ENCODE measurements around the gene PWP2.
"Not testable (repeated sequence)": the region's sequence is repeated elsewhere in the genome, so short reads cannot be mapped to it uniquely, and the experiment has no call there.

Gene PWP2

GRCh38 chr21:44107026-44107501 lies at the start of gene PWP2:
Gene PWP2, plus strand, starts transcription at chr21:44107399. Its CDS starts 18 bp downstream, at chr21:44107417.
- not testable (repeated sequence) for H3K36me3 ChIP-seq (ENCODE audit: insufficient read depth, low read length); H3K4me1 ChIP-seq (ENCODE audit: insufficient read depth, low read length); H3K9me3 ChIP-seq (ENCODE audit: control insufficient read depth, insufficient read depth, low read length)
- H3K9ac ChIP-seq (ENCODE audit: low read depth, low read length), result peak within 1 kb of the TSS; percentile 6; the same call in 1 of the 2 replicates

GRCh38 chr21:44057960-44058651 lies 49.1 kb upstream of the PWP2 start:
- no peak overlapping the region for H3K9ac ChIP-seq (ENCODE audit: low read depth, low read length)
- no peaks in the 10 kb centered on the region for H3K9me3 ChIP-seq (ENCODE audit: control insufficient read depth, insufficient read depth, low read length)
- H3K4me1 ChIP-seq (ENCODE audit: insufficient read depth, low read length), result no peaks in the 10 kb centered on the region; the same call in 1 of the 2 replicates
- peaks cover 4% of the 10 kb centered on the region; the same call in 1 of the 2 replicates for H3K36me3 ChIP-seq (ENCODE audit: insufficient read depth, low read length)

GRCh38 chr21:44058652-44058964 lies 48.6 kb upstream of the PWP2 start:
- Histone ChIP-seq H3K9ac (ENCODE audit: low read depth, low read length) (no peak overlapping the region), H3K36me3 (ENCODE audit: insufficient read depth, low read length) (peaks cover 4% of the 10 kb centered on the region; the same call in 1 of the 2 replicates), H3K9me3 (ENCODE audit: control insufficient read depth, insufficient read depth, low read length) (no peaks in the 10 kb centered on the region), H3K4me1 (ENCODE audit: insufficient read depth, low read length) (no peaks in the 10 kb centered on the region; the same call in 1 of the 2 replicates)

- H3K36me3 ChIP-seq (ENCODE audit: insufficient read depth, low read length), result peaks cover 4% of the 10 kb centered on the region; the same call in 1 of the 2 replicates
- H3K9me3 ChIP-seq (ENCODE audit: control insufficient read depth, insufficient read depth, low read length), result no peaks in the 10 kb centered on the region
- no peak overlapping the region for H3K9ac ChIP-seq (ENCODE audit: low read depth, low read length)
- H3K4me1 ChIP-seq (ENCODE audit: insufficient read depth, low read length), result no peaks in the 10 kb centered on the region; the same call in 1 of the 2 replicates
These were observed 48.2 kb upstream of the PWP2 start for GRCh38 chr21:44058981-44059380.

GRCh38 chr21:44059710-44060109 lies 47.5 kb upstream of the PWP2 start:
- Histone ChIP-seq H3K9me3 (ENCODE audit: control insufficient read depth, insufficient read depth, low read length) (no peaks in the 10 kb centered on the region), H3K4me1 (ENCODE audit: insufficient read depth, low read length) (no peaks in the 10 kb centered on the region; the same call in 1 of the 2 replicates), H3K9ac (ENCODE audit: low read depth, low read length) (no peak overlapping the region), H3K36me3 (ENCODE audit: insufficient read depth, low read length) (peaks cover 4% of the 10 kb centered on the region)

GRCh38 chr21:44062380-44062779 lies 44.8 kb upstream of the PWP2 start:
- Histone ChIP-seq H3K36me3 (ENCODE audit: insufficient read depth, low read length) (peaks cover 4% of the 10 kb centered on the region), H3K9ac (ENCODE audit: low read depth, low read length) (no peak overlapping the region), H3K4me1 (ENCODE audit: insufficient read depth, low read length) (no peaks in the 10 kb centered on the region), H3K9me3 (ENCODE audit: control insufficient read depth, insufficient read depth, low read length) (no peaks in the 10 kb centered on the region)

GRCh38 chr21:44063151-44063912 lies 43.9 kb upstream of the PWP2 start:
- Histone ChIP-seq H3K36me3 (ENCODE audit: insufficient read depth, low read length) (peaks cover 4% of the 10 kb centered on the region), H3K9me3 (ENCODE audit: control insufficient read depth, insufficient read depth, low read length) (no peaks in the 10 kb centered on the region), H3K4me1 (ENCODE audit: insufficient read depth, low read length) (no peaks in the 10 kb centered on the region), H3K9ac (ENCODE audit: low read depth, low read length) (no peak overlapping the region)

GRCh38 chr21:44064852-44065403 lies 42.3 kb upstream of the PWP2 start:
- H3K9me3 ChIP-seq (ENCODE audit: control insufficient read depth, insufficient read depth, low read length), result no peaks in the 10 kb centered on the region
- no peaks in the 10 kb centered on the region for H3K4me1 ChIP-seq (ENCODE audit: insufficient read depth, low read length)
- H3K9ac ChIP-seq (ENCODE audit: low read depth, low read length), result no peak overlapping the region
- H3K36me3 ChIP-seq (ENCODE audit: insufficient read depth, low read length), result peaks cover under 1% of the 10 kb centered on the region

- no peaks in the 10 kb centered on the region; the same call in 1 of the 2 replicates for H3K36me3 ChIP-seq (ENCODE audit: insufficient read depth, low read length)
- no peaks in the 10 kb centered on the region for H3K9me3 ChIP-seq (ENCODE audit: control insufficient read depth, insufficient read depth, low read length)
- no peak overlapping the region for H3K9ac ChIP-seq (ENCODE audit: low read depth, low read length)
- no peaks in the 10 kb centered on the region for H3K4me1 ChIP-seq (ENCODE audit: insufficient read depth, low read length)
These were observed 41.8 kb upstream of the PWP2 start for GRCh38 chr21:44065428-44065827.

GRCh38 chr21:44066116-44066515 lies 41.1 kb upstream of the PWP2 start:
- Histone ChIP-seq H3K4me1 (ENCODE audit: insufficient read depth, low read length) (no peaks in the 10 kb centered on the region), H3K9ac (ENCODE audit: low read depth, low read length) (no peak overlapping the region), H3K36me3 (ENCODE audit: insufficient read depth, low read length) (no peaks in the 10 kb centered on the region; the same call in 1 of the 2 replicates), H3K9me3 (ENCODE audit: control insufficient read depth, insufficient read depth, low read length) (no peaks in the 10 kb centered on the region)

GRCh38 chr21:44067011-44067839 lies 40.0 kb upstream of the PWP2 start:
- Histone ChIP-seq H3K9me3 (ENCODE audit: control insufficient read depth, insufficient read depth, low read length) (no peaks in the 10 kb centered on the region), H3K4me1 (ENCODE audit: insufficient read depth, low read length) (no peaks in the 10 kb centered on the region), H3K36me3 (ENCODE audit: insufficient read depth, low read length) (no peaks in the 10 kb centered on the region; the same call in 1 of the 2 replicates), H3K9ac (ENCODE audit: low read depth, low read length) (no peak overlapping the region)

GRCh38 chr21:44070391-44070790 lies 36.8 kb upstream of the PWP2 start:
- H3K36me3 ChIP-seq (ENCODE audit: insufficient read depth, low read length), result no peaks in the 10 kb centered on the region; the same call in 1 of the 2 replicates
- no peaks in the 10 kb centered on the region for H3K4me1 ChIP-seq (ENCODE audit: insufficient read depth, low read length)
- no peaks in the 10 kb centered on the region for H3K9me3 ChIP-seq (ENCODE audit: control insufficient read depth, insufficient read depth, low read length)
- H3K9ac ChIP-seq (ENCODE audit: low read depth, low read length), result no peak overlapping the region

- no peaks in the 10 kb centered on the region for H3K9me3 ChIP-seq (ENCODE audit: control insufficient read depth, insufficient read depth, low read length)
- no peak overlapping the region for H3K9ac ChIP-seq (ENCODE audit: low read depth, low read length)
- H3K36me3 ChIP-seq (ENCODE audit: insufficient read depth, low read length), result peaks cover 4% of the 10 kb centered on the region
- H3K4me1 ChIP-seq (ENCODE audit: insufficient read depth, low read length), result no peaks in the 10 kb centered on the region
These were observed 35.7 kb upstream of the PWP2 start for GRCh38 chr21:44071359-44072104.
